T follicular helper cell (primary cell): ENCODE data around the gene GFAP.

ENCODE experiments used
- DNase-seq: peaks from one replicate; pipeline ENCODE4 v3.0.0-alpha.2; 2020; ENCODE audit warnings: low read depth

GFAP gene

DNA sequence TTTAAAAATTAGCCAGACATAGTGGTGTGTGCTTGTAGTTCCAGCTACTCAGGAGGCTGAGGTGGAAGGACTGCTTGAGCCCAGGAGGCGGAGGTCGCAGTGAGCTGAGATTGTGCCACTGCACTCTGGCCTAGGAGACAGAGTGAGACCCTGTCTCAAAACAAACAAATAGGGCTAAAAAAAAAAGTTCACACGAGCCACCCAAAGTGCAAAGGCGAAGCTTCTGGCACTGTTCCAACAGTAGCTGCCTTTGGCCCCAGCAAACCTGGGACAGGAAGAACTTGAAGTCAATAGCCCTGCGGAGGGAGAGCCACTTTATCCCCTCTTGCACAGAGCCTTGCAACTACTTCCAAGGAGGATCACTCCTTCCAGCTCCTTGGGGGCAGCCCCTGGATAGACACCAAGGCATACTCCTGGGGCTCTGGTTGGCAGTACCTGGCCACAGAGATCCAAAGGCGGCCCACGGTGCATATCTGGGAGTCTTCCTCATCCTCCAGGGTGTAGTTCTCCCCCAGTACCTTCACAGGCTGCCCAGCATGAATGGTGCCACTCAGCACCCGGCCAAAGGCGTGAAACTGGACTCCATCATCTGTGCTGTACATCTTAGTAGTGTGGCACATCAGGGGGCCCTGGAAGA, 52.9 kb downstream of the GFAP start:
- DNase-seq = no peak

DNA sequence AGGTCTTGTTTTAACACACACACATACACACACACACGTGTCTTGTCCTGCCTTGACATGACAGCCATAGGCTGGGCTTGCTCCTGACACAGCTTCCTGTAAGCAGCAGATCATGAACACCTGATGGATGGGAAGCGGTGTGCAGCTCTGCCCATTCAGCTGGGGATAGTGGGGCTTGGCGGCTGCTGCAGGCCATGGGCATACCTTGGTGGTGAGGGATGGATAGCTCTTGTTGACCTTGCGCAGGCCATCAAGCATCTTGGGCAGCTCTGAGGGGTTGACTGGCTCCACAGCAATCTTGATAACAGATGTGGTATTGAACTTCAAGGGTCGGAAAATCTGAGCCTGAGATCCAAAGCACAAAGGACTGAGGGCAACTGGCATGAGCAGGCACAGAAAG, 55.6 kb downstream of the GFAP start:
- DNase-seq = no peak

DNA sequence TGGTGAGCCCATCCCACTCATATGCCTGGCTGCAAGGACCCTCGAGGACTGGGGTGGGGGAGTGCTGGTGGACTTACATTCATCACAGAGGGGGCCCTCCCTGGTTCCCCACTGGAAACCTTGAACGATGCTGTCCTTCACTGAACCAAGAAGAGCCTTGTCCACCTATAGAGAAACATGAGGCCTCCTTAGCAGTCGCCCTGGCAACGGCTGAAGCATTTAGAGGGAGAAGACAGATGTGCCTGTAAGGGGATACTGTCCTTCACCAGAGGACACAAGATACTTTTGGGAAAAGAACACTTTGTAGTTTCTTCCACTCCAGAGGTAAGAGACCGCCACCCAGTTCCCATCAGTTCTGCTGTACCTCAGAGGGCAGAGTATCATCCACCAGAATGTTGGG, 61.1 kb downstream of the GFAP start:
- DNase-seq = no peak
